K562 (cell line): Measurements from ENCODE around the gene TAOK2. TPM values are rescaled to one million over a fixed set of nuclear protein-coding genes. Genes with fewer than 3 reads are reported as not detected.

Experiments
- ADNP ChIP-seq: fragments of 200-800 bp; sonication (Bioruptor generic); IDR thresholded peaks from 2 replicates; pipeline ENCODE4 v1.6.1; 2016; ENCODE audit warnings: missing genetic modification characterization, missing compliant biosample characterization
- CBFB ChIP-seq: sonication (generic); formaldehyde crosslinking; IDR thresholded peaks from 2 replicates; pipeline ENCODE4 v1.4.0; 2020; ENCODE audit warnings: mild to moderate bottlenecking, missing genetic modification reagents
- HSF4 ChIP-seq: fragments of 250-450 bp; sonication (Bioruptor Pico); IDR thresholded peaks from 2 replicates; pipeline ENCODE4 v2.1.2; 2022; ENCODE audit warnings: mild to moderate bottlenecking, moderate library complexity, borderline replicate concordance
- IRF1 ChIP-seq: sonication (generic); formaldehyde crosslinking; IDR thresholded peaks from 2 replicates; pipeline ENCODE4 v1.8.0; 2022; ENCODE audit warnings: missing genetic modification reagents, mild to moderate bottlenecking, borderline replicate concordance
- KAT8 ChIP-seq: fragments of 450-650 bp; IDR thresholded peaks from 2 replicates; pipeline ENCODE4 v1.6.1; 2016; ENCODE audit warnings: low read depth, mild to moderate bottlenecking
- LARP7 ChIP-seq: fragments of 450-650 bp; IDR thresholded peaks from 2 replicates; pipeline ENCODE4 v1.6.1; 2016
- MAFK ChIP-seq: IDR thresholded peaks from 2 replicates; pipeline ENCODE4 v1.6.1; 2011; ENCODE audit warnings: low read length, improper control_type of control experiment
- MEF2A ChIP-seq: IDR thresholded peaks from 2 replicates; pipeline ENCODE4 v1.6.1; 2011; ENCODE audit warnings: low read depth, mild to moderate bottlenecking, low read length, moderate library complexity; ENCODE audit not compliant: control insufficient read depth
- MTA1 ChIP-seq: fragments of 450-650 bp; IDR thresholded peaks from 2 replicates; pipeline ENCODE4 v1.6.1; 2017; ENCODE audit warnings: borderline replicate concordance
- OTX1 ChIP-seq: fragments of 450-650 bp; formaldehyde crosslinking; IDR thresholded peaks from 2 replicates; pipeline ENCODE4 v1.4.0; 2022; ENCODE audit warnings: mild to moderate bottlenecking
- PCBP2 ChIP-seq: fragments of 200-400 bp; formaldehyde crosslinking; IDR thresholded peaks from 2 replicates; pipeline ENCODE4 v1.6.1; 2018; ENCODE audit warnings: low read length, low read depth, mild to moderate bottlenecking, moderate library complexity; ENCODE audit not compliant: poor library complexity, severe bottlenecking
- PHF8 ChIP-seq: fragments of 200-600 bp; sonication (generic); IDR thresholded peaks from 2 replicates; pipeline ENCODE4 v1.6.1; 2012; ENCODE audit warnings: mixed run types, mild to moderate bottlenecking, inconsistent platforms, low read length, moderate library complexity, borderline replicate concordance
- PML ChIP-seq: IDR thresholded peaks from 2 replicates; pipeline ENCODE4 v1.6.1; 2012; ENCODE audit warnings: low read length, inconsistent platforms
- POLR2AphosphoS2 ChIP-seq: IDR thresholded peaks from 2 replicates; pipeline ENCODE4 v1.6.1; 2012; ENCODE audit warnings: low read length, improper control_type of control experiment
- RBM39 ChIP-seq: fragments of 200-400 bp; formaldehyde crosslinking; optimal IDR thresholded peaks from 2 replicates; pipeline ENCODE3; 2018; ENCODE audit warnings: low read depth, low read length
- SMAD4 ChIP-seq: fragments of 250-450 bp; sonication (Bioruptor Pico); conservative IDR thresholded peaks from 2 replicates; pipeline ENCODE4 v1.8.0; 2021; ENCODE audit warnings: inconsistent platforms, mild to moderate bottlenecking, moderate library complexity
- TAF7 ChIP-seq: fragments of 450-650 bp; IDR thresholded peaks from 2 replicates; pipeline ENCODE4 v1.6.1; 2016; ENCODE audit warnings: missing genetic modification characterization, missing compliant biosample characterization
- TCF7L2 ChIP-seq: fragments of 150-350 bp; IDR thresholded peaks from 2 replicates; pipeline ENCODE4 v1.6.1; 2016; ENCODE audit warnings: low read depth, mild to moderate bottlenecking, low read length, moderate library complexity
- ZBED1 ChIP-seq: IDR thresholded peaks from 2 replicates; pipeline ENCODE4 v1.6.1; 2014
- ZBTB1 ChIP-seq: sonication (generic); formaldehyde crosslinking; IDR thresholded peaks from 2 replicates; pipeline ENCODE4 v1.8.1; 2023; ENCODE audit warnings: missing genetic modification reagents, low read depth, mild to moderate bottlenecking, borderline replicate concordance
- ZNF586 ChIP-seq: fragments of 450-650 bp; formaldehyde crosslinking; conservative IDR thresholded peaks from 2 replicates; pipeline ENCODE4 v1.4.0; 2020; ENCODE audit warnings: mild to moderate bottlenecking, moderate library complexity
- polyA plus RNA-seq, 8 experiments: library from polyadenylated mRNA; depleted of rRNA in 4 of 8; stranded (reverse) in 5 of 8; unstranded in 3 of 8; fragments of >200 nt; fragmentation: Nextera tagmentation in 2 of 8; fragmentation: Illumina TruSeq in 1 of 8; extraction: Ambion mirVana in 2 of 8; extraction: Trizol in 1 of 8; gene quantifications; 2 replicates each; pipeline versions ENCODE4 v1.2.1 to v1.2.3, GENCODE V29; 2011 to 2014; ENCODE audit warnings: inconsistent platforms in 1 of 8, missing spikeins in 1 of 8
- total RNA-seq, 7 experiments: library from RNA; depleted of rRNA in 6 of 7; stranded (reverse); fragments of >200 nt in 6 of 7; fragmentation: Illumina TruSeq in 2 of 7; extraction: Trizol in 2 of 7; gene quantifications; 2 replicates each; pipeline versions ENCODE4 v1.2.1 to v1.2.3, GENCODE V29; 2011 to 2021; ENCODE audit warnings: low replicate concordance in 1 of 7
- TF ChIP-seq, protein P1 (sequence below): IDR thresholded peaks from 2 replicates; pipeline ENCODE4 v1.6.1; 2012; ENCODE audit warnings: low read depth, low read length, improper control_type of control experiment, borderline replicate concordance
- TF ChIP-seq, protein P2 (sequence below): fragments of 450-650 bp; IDR thresholded peaks from 2 replicates; pipeline ENCODE4 v1.6.1; 2017; ENCODE audit warnings: antibody characterized with exemption
- TF ChIP-seq, protein P3 (sequence below): fragments of 450-650 bp; formaldehyde crosslinking; IDR thresholded peaks from 2 replicates; pipeline ENCODE4 v1.4.0; 2022; ENCODE audit warnings: missing genetic modification characterization

The TAOK2 gene
- total and polyA plus RNA-seq, 9 of the 15 experiments (the other 6 are each of a cell fraction or from before 2014, with no cell fraction given) = 0.10 to 41.8 (median 13.7) TPM

- no peak for TF ChIP-seq IRF1 (CRISPR knock-in tag)
- TF ChIP-seq, protein P1, sequence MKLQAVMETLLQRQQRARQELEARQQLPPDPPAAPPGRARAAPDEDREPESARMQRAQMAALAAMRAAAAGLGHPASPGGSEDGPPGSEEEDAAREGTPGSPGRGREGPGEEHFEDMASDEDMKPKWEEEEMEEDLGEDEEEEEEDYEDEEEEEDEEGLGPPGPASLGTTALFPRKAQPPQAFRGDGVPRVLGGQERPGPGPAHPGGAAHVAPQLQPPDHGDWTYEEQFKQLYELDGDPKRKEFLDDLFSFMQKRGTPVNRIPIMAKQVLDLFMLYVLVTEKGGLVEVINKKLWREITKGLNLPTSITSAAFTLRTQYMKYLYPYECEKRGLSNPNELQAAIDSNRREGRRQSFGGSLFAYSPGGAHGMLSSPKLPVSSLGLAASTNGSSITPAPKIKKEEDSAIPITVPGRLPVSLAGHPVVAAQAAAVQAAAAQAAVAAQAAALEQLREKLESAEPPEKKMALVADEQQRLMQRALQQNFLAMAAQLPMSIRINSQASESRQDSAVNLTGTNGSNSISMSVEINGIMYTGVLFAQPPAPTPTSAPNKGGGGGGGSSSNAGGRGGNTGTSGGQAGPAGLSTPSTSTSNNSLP = peak; percentile 83; the same call in 1 of the 2 replicates
- no peak for TF ChIP-seq HSF4 (CRISPR knock-in tag)
- 0 out of 2 replicates have a peak, but pooled peaks have one; percentile 8 for TF ChIP-seq ZBTB1 (CRISPR knock-in tag)
- no peak for TF ChIP-seq TAF7 (tag)
- no peak for TF ChIP-seq ZNF586
- no peak for TF ChIP-seq PML
- TF ChIP-seq PCBP2 = no peak
- TF ChIP-seq OTX1 (CRISPR knock-in tag) = no peak
- no peak for TF ChIP-seq CBFB
- TF ChIP-seq MTA1 = peak; percentile 68; the same call in 1 of the 2 replicates
- no peak for TF ChIP-seq POLR2AphosphoS2
- no peak for TF ChIP-seq SMAD4
- TF ChIP-seq TCF7L2 = no peak
- no peak for TF ChIP-seq LARP7
- TF ChIP-seq ZBED1 = no peak
- TF ChIP-seq MEF2A = no peak
- TF ChIP-seq, protein P2, sequence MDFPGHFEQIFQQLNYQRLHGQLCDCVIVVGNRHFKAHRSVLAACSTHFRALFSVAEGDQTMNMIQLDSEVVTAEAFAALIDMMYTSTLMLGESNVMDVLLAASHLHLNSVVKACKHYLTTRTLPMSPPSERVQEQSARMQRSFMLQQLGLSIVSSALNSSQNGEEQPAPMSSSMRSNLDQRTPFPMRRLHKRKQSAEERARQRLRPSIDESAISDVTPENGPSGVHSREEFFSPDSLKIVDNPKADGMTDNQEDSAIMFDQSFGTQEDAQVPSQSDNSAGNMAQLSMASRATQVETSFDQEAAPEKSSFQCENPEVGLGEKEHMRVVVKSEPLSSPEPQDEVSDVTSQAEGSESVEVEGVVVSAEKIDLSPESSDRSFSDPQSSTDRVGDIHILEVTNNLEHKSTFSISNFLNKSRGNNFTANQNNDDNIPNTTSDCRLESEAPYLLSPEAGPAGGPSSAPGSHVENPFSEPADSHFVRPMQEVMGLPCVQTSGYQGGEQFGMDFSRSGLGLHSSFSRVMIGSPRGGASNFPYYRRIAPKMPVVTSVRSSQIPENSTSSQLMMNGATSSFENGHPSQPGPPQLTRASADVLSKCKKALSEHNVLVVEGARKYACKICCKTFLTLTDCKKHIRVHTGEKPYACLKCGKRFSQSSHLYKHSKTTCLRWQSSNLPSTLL = no peak
- peak; percentile 12; the same call in 1 of the 2 replicates for TF ChIP-seq PHF8
- TF ChIP-seq RBM39 = no peak
- TF ChIP-seq MAFK = peak; percentile 7; the same call in 1 of the 2 replicates
- TF ChIP-seq, protein P3, sequence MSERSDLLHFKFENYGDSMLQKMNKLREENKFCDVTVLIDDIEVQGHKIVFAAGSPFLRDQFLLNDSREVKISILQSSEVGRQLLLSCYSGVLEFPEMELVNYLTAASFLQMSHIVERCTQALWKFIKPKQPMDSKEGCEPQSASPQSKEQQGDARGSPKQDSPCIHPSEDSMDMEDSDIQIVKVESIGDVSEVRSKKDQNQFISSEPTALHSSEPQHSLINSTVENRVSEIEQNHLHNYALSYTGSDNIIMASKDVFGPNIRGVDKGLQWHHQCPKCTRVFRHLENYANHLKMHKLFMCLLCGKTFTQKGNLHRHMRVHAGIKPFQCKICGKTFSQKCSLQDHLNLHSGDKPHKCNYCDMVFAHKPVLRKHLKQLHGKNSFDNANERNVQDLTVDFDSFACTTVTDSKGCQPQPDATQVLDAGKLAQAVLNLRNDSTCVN = peak; percentile 81; the same call in 1 of the 2 replicates
- peak; percentile 84 for TF ChIP-seq ADNP (tag)
- TF ChIP-seq KAT8 = no peak
Measured at GRCh38 chr16:29943846-29944799, 29.5 kb upstream of the TAOK2 start (continued).
